Measurements from ENCODE around the gene TM2D1. TPM values are rescaled to one million over a fixed set of nuclear protein-coding genes. Genes with fewer than 3 reads are reported as not detected.

TM2D1 gene
- total and polyA plus RNA-seq, 10 of the 15 experiments (the other 5 are each of a cell fraction or from before 2014, with no cell fraction given): 21.0 to 46.6 (median 36.7) TPM

DNA sequence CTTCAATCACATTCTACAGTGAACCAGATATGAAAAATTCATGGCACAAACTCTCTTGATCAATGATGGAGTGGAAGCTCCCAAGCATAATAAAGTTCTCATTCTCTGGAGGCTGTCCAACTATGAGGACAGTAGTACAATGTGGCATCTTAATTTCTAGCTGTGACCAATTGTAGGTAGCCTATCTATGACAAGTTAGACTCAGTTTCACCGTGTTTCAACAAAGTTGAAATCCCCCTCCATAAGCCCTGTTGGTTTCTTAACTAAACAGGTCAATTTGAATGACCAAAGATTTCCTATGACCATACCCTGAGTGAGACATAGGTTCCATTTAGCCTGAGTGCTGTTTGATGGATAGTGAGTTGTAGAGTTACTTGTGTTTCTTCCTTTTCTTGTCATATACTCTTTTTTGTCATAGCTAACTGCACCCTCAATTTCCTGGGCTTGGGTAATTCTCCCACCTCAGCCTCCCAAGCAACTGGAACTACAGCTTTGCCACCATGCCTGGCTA, 29.1 kb upstream of the TM2D1 start:
- Histone ChIP-seq H3K27ac (ENCODE audit: control insufficient read depth, insufficient read depth) (no peak overlapping the region), H3K9ac (ENCODE audit: control insufficient read depth, insufficient read depth, low read length) (no peak overlapping the region), H3K27me3 (replicated peaks in 1 of 2; ENCODE audit: control insufficient read depth in 2 of 2, insufficient read depth in 2 of 2, low read length in 1 of 2) (no peaks in the 10 kb centered on the region), H3K4me2 (ENCODE audit: control insufficient read depth, insufficient read depth) (no peak overlapping the region), H3K4me3 (no peak overlapping the region), H3K79me2 (ENCODE audit: control insufficient read depth, insufficient read depth, low read length) (no peaks in the 10 kb centered on the region), H3K4me1 (ENCODE audit: control insufficient read depth, insufficient read depth, low read length) (no peaks in the 10 kb centered on the region), H3K36me3 (ENCODE audit: control insufficient read depth in 2 of 2, insufficient read depth in 2 of 2, low read length in 1 of 2) (no peaks in the 10 kb centered on the region), H2AFZ (ENCODE audit: control insufficient read depth, low read depth, low read length) (no peak overlapping the region), H3K9me3 (replicated peaks; ENCODE audit: control insufficient read depth, insufficient read depth, low read length) (no peaks in the 10 kb centered on the region), H4K20me1 (ENCODE audit: control insufficient read depth, insufficient read depth) (no peaks in the 10 kb centered on the region)
- CTCF ChIA-PET: no interaction called here
- no TSS peak for BruUV-seq (replicated peaks)
- intact Hi-C loops (cut with micrococcal nuclease; ENCODE audit: unreplicated experiment) (loop anchor here (2.0 kb wide), 1 partner anchor 21 kb away; no protein-coding TSS in a partner anchor), in situ Hi-C loops (cut with MboI) (no loop called here)
- 4% methylated on average over 1 of the region's 1 CpG for WGBS (ENCODE audit: insufficient coverage, insufficient replicate concordance, low lambda C conversion rate, missing lambda C conversion rate)
- POLR2A ChIA-PET: interaction anchor here (0.9 kb wide), 1 partner anchor 47 kb away, joined by 5 read pairs; no protein-coding TSS in a partner anchor
- FAIRE-seq (no peak), ATAC-seq (no peak), DNase-seq (ENCODE audit: low read depth, low spot score) (no peak)
- SMC1A ChIA-PET (ENCODE audit: uncharacterized antibody, unreplicated experiment): interaction anchor here (0.7 kb wide), 1 partner anchor 11 kb away, joined by 3 read pairs; no protein-coding TSS in a partner anchor
- RAD21 ChIA-PET (ENCODE audit: unreplicated experiment): no interaction called here
- TF ChIP-seq EZH2 (IDR thresholded peaks at IDR 0.05; ENCODE audit: borderline replicate concordance, control insufficient read depth, low read depth, low read length) (no peak), HDAC2 (IDR thresholded peaks at IDR 0.05) (no peak), SMARCA5 (IDR thresholded peaks at IDR 0.05) (no peak), RELB (IDR thresholded peaks at IDR 0.05; ENCODE audit: low read depth) (no peak), ATF3 (IDR thresholded peaks at IDR 0.05; ENCODE audit: borderline replicate concordance, extremely low read depth, low read depth, low read length) (no peak), MEF2A (IDR thresholded peaks at IDR 0.05; ENCODE audit: insufficient read depth, low read depth, low read length) (no peak), ESRRA (IDR thresholded peaks at IDR 0.05; ENCODE audit: low read length) (no peak), ZNF24 (IDR thresholded peaks at IDR 0.05) (no peak), JUNB (IDR thresholded peaks at IDR 0.05) (no peak), E2F8 (IDR thresholded peaks at IDR 0.05; ENCODE audit: low read depth, partially characterized antibody) (no peak), SKIL (IDR thresholded peaks at IDR 0.05; ENCODE audit: low read depth, poor library complexity, severe bottlenecking) (no peak), CEBPB (IDR thresholded peaks at IDR 0.05; ENCODE audit: borderline replicate concordance in 1 of 2, low read depth in 2 of 2, low read length in 2 of 2) (no peak)
- TF ChIP-seq, protein P1, sequence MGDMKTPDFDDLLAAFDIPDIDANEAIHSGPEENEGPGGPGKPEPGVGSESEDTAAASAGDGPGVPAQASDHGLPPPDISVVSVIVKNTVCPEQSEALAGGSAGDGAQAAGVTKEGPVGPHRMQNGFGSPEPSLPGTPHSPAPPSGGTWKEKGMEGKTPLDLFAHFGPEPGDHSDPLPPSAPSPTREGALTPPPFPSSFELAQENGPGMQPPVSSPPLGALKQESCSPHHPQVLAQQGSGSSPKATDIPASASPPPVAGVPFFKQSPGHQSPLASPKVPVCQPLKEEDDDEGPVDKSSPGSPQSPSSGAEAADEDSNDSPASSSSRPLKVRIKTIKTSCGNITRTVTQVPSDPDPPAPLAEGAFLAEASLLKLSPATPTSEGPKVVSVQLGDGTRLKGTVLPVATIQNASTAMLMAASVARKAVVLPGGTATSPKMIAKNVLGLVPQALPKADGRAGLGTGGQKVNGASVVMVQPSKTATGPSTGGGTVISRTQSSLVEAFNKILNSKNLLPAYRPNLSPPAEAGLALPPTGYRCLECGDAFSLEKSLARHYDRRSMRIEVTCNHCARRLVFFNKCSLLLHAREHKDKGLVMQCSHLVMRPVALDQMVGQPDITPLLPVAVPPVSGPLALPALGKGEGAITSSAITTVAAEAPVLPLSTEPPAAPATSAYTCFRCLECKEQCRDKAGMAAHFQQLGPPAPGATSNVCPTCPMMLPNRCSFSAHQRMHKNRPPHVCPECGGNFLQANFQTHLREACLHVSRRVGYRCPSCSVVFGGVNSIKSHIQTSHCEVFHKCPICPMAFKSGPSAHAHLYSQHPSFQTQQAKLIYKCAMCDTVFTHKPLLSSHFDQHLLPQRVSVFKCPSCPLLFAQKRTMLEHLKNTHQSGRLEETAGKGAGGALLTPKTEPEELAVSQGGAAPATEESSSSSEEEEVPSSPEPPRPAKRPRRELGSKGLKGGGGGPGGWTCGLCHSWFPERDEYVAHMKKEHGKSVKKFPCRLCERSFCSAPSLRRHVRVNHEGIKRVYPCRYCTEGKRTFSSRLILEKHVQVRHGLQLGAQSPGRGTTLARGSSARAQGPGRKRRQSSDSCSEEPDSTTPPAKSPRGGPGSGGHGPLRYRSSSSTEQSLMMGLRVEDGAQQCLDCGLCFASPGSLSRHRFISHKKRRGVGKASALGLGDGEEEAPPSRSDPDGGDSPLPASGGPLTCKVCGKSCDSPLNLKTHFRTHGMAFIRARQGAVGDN (IDR thresholded peaks at IDR 0.05): no peak

Measured in GM12878 (cell line).